ENCODE data around the gene POU5F2. TPM values are rescaled to one million over a fixed set of nuclear protein-coding genes. Genes with fewer than 3 reads are reported as not detected.
A peak's percentile ranks its signal among the peaks of the same experiment; 100 is the strongest.

The POU5F2 gene
- total and polyA plus RNA-seq, 9 donors: 0.01 to 0.89 (median 0.04) TPM; not detected in 2

DNA sequence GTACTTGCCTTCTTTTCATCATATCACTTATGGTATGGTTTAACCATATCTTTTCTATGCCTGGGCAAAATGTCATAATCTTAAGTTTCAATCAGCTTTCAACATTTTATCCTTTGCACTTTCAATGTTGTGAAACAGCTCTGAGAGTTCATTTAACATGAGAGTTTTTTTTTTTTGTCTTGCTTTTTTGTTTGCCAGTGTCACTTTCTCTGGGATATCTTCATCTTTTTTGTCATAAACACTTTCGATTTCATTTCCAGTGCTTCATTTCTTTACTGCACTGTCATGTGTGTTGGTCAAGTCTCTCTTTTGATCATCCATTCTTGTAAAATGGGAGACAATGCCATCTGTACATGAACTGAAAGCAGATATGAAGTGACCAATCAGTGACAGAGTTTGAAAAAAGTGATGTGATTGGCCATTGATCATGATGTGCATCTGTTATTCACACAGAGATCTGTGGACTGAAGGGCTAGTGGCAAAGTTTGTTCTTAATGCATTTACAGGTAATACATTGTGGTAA lies 7.5 kb upstream of the POU5F2 start:
- no peak for DNase-seq
- H3K9me3 ChIP-seq (replicated peaks; ENCODE audit: control insufficient read depth, low read depth, low read length): no peaks in the 10 kb centered on the region
- WGBS (ENCODE audit: insufficient coverage): no CpG with 5 or more reads among the region's 1 CpG
- no peaks in the 10 kb centered on the region for H3K36me3 ChIP-seq (ENCODE audit: control insufficient read depth, insufficient read depth, low read length)
- H3K4me3 ChIP-seq (ENCODE audit: low read length): no peak overlapping the region
- no peak overlapping the region for H3K27ac ChIP-seq (ENCODE audit: low read length)
- H3K4me1 ChIP-seq (ENCODE audit: control insufficient read depth, insufficient read depth, low read length): no peaks in the 10 kb centered on the region
- H3K27me3 ChIP-seq (ENCODE audit: control insufficient read depth, insufficient read depth, low read length): no peaks in the 10 kb centered on the region

DNA sequence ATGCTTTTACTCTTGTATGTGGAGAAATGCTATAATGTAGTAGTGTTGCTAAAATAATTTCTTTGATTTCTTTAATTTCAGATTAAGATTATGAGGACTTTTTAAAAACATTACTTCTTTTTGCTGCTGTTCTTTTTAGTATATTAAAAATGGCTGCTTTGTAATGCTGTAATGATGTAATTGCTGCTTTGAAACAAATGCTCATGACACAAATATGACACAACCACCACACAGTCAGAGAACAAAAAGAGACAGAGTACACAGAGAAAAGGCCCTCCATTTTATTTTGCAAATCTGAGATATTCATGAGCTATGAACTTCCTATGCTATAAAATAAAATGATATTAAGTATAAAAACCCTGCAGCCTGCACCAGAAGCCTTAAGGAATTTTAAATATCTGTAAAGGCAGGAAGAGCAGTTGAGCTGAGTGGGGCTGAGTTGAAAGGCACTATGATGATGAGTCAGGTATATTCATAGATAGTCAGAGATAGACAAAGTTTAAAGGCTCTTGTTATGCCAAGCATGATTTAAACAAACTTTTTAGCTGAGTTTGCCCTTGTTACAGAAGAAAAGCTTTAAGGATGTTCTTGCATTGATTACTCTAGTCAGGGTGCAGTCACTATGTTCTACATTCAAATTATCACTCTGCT lies 5.1 kb upstream of the POU5F2 start:
- H3K36me3 ChIP-seq (ENCODE audit: control insufficient read depth, insufficient read depth, low read length): no peaks in the 10 kb centered on the region
- no peaks in the 10 kb centered on the region for H3K9me3 ChIP-seq (replicated peaks; ENCODE audit: control insufficient read depth, low read depth, low read length)
- no peak overlapping the region for H3K27ac ChIP-seq (ENCODE audit: low read length)
- no peaks in the 10 kb centered on the region for H3K4me1 ChIP-seq (ENCODE audit: control insufficient read depth, insufficient read depth, low read length)
- DNase-seq: no peak
- H3K4me3 ChIP-seq (ENCODE audit: low read length): no peak overlapping the region
- H3K27me3 ChIP-seq (ENCODE audit: control insufficient read depth, insufficient read depth, low read length): no peaks in the 10 kb centered on the region

DNA sequence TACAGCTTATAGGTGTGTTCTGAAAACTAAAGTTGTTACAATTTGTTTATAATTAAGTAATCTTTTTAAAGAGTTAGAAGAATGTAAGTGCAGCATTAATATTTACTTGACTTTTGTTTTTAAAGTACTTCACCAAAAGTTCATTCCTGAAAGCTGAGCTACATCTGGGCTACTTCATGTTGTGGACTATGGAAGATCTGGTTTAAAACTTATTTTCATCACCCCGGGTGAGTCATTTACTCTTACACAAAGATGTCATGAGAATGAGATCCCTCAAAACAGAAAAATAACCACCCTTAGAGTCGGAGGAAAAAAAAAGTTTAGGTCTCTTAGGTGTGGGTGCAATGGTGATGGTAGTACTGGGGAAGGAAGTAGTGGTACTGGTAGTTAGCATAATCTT lies 5.1 kb downstream of the POU5F2 start:
- Histone ChIP-seq H3K4me3 (ENCODE audit: low read length) (no peak overlapping the region), H3K4me1 (ENCODE audit: control insufficient read depth, insufficient read depth, low read length) (no peaks in the 10 kb centered on the region), H3K27me3 (ENCODE audit: control insufficient read depth, insufficient read depth, low read length) (no peaks in the 10 kb centered on the region), H3K27ac (ENCODE audit: low read length) (no peak overlapping the region), H3K36me3 (ENCODE audit: control insufficient read depth, insufficient read depth, low read length) (peaks cover 3% of the 10 kb centered on the region), H3K9me3 (replicated peaks; ENCODE audit: control insufficient read depth, low read depth, low read length) (peaks cover 3% of the 10 kb centered on the region)
- DNase-seq: no peak
- no CpG with 5 or more reads among the region's 2 CpGs for WGBS (ENCODE audit: insufficient coverage)

DNA sequence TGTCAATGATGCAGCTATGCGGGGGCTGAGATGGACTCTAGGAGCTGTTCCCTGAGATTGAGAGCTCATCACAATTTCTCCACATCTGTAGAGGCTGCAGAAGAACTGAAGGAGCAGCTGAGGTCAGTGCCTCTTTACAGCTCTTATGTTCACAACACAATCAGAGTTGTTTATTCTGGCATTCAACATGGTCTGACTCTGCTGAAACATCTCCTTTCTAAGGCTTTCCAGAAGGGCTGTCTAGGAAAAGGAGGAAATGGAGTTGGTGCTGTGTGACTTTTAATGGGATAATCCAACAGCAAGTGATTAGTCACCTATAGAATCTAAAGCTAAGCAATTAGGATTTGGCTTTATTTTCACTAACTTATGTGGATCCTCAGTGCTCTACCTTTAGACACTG lies 6.0 kb downstream of the POU5F2 start:
- H3K9me3 ChIP-seq (replicated peaks; ENCODE audit: control insufficient read depth, low read depth, low read length): peaks cover 3% of the 10 kb centered on the region
- no CpG with 5 or more reads among the region's 1 CpG for whole genome bisulfite sequencing (ENCODE audit: insufficient coverage)
- no peaks in the 10 kb centered on the region for H3K4me1 ChIP-seq (ENCODE audit: control insufficient read depth, insufficient read depth, low read length)
- H3K4me3 ChIP-seq (ENCODE audit: low read length): no peak overlapping the region
- no peaks in the 10 kb centered on the region for H3K27me3 ChIP-seq (ENCODE audit: control insufficient read depth, insufficient read depth, low read length)
- no peak overlapping the region for H3K27ac ChIP-seq (ENCODE audit: low read length)
- no peaks in the 10 kb centered on the region for H3K36me3 ChIP-seq (ENCODE audit: control insufficient read depth, insufficient read depth, low read length)
- DNase-seq: peak; percentile 2

DNA sequence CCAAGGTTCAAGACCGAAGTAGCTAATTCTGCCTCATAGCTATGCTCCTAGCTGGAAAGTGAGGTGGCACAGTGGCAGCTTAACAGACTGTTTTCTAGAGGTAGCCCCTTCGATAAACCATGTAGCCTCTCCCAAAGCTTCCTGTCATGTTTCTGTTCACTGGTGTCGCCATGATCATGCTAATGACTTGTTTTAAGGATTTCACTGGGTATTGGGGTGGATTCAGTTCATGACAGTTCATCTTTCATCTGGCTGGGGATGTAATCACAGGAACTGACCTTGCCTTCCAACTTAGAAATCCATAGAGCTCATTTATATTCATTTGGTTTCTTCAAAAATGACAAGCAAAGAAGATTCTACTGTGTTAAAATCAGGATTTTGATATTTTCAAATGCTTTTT lies 9.4 kb downstream of the POU5F2 start:
- Histone ChIP-seq H3K27me3 (ENCODE audit: control insufficient read depth, insufficient read depth, low read length) (no peaks in the 10 kb centered on the region), H3K4me1 (ENCODE audit: control insufficient read depth, insufficient read depth, low read length) (no peaks in the 10 kb centered on the region), H3K9me3 (replicated peaks; ENCODE audit: control insufficient read depth, low read depth, low read length) (no peaks in the 10 kb centered on the region), H3K4me3 (ENCODE audit: low read length) (no peak overlapping the region), H3K27ac (ENCODE audit: low read length) (no peak overlapping the region), H3K36me3 (ENCODE audit: control insufficient read depth, insufficient read depth, low read length) (no peaks in the 10 kb centered on the region)
- DNase-seq: no peak
- WGBS (ENCODE audit: insufficient coverage): 100% methylated on average over 1 of the region's 3 CpGs

DNA sequence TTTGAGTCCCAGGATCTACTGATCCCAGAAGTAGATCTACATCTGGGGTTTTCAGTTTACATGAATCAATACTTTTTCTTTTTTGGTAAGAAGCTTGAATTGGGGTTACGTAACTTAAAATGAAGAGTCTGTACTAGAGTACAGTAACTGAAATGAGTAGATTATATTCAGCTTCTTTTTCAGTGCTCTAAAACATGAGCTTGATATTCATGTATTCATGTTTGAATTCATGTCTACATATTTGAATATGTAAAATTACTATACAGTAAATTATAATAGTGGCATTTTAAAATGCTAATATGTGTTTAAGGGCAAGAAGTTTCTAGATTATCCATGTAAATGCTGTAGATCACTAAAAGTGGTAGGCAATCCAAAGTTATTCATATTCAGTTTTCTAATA lies 14.8 kb downstream of the POU5F2 start:
- no CpG with 5 or more reads among the region's 1 CpG for WGBS (ENCODE audit: insufficient coverage)
- no peak overlapping the region for H3K27ac ChIP-seq (ENCODE audit: low read length)
- no peaks in the 10 kb centered on the region for H3K9me3 ChIP-seq (replicated peaks; ENCODE audit: control insufficient read depth, low read depth, low read length)
- H3K36me3 ChIP-seq (ENCODE audit: control insufficient read depth, insufficient read depth, low read length): no peaks in the 10 kb centered on the region
- DNase-seq: no peak
- no peaks in the 10 kb centered on the region for H3K4me1 ChIP-seq (ENCODE audit: control insufficient read depth, insufficient read depth, low read length)
- no peak overlapping the region for H3K4me3 ChIP-seq (ENCODE audit: low read length)
- H3K27me3 ChIP-seq (ENCODE audit: control insufficient read depth, insufficient read depth, low read length): no peaks in the 10 kb centered on the region

DNA sequence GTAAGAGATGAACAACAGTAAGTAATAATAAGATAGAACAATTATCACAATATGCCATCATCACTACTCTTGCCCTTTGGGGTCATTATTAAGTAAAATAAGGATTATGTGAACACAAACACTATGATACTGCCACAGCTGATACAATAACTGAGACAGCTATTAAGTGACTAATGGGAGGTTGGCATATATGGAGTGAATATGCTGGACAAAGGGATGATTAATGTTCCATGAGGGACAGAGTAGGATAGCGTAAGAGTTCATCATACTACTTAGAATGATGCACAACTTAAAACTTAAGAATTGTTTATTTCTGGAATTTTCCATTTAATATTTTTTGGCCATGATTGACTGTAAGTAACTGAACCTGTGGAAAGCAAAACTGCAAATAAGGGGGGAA lies 16.6 kb downstream of the POU5F2 start:
- WGBS (ENCODE audit: insufficient coverage): no CpG with 5 or more reads among the region's 1 CpG
- Histone ChIP-seq H3K27ac (ENCODE audit: low read length) (no peak overlapping the region), H3K27me3 (ENCODE audit: control insufficient read depth, insufficient read depth, low read length) (no peaks in the 10 kb centered on the region)

DNA sequence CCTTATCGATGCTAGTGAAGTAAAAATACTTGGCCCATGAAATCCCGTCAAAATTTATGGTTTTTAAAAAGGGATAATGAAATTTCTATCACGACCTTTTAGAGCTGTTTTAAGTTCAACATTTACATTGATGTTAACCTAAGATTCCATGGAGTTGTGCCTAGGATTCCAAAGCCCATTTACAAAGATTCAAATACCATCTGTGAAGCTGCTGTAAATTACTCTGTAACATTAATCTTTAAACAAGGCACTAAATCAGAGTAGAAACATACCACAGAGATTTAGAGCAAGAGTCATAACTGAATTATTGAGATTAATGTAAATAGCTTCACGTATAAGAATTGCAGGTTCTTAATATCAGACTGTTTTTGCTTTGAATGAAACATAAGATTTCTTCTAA lies 17.7 kb downstream of the POU5F2 start:
- Histone ChIP-seq H3K4me1 (ENCODE audit: control insufficient read depth, insufficient read depth, low read length) (no peaks in the 10 kb centered on the region), H3K9me3 (replicated peaks; ENCODE audit: control insufficient read depth, low read depth, low read length) (no peaks in the 10 kb centered on the region), H3K4me3 (ENCODE audit: low read length) (no peak overlapping the region), H3K27me3 (ENCODE audit: control insufficient read depth, insufficient read depth, low read length) (no peaks in the 10 kb centered on the region), H3K36me3 (ENCODE audit: control insufficient read depth, insufficient read depth, low read length) (no peaks in the 10 kb centered on the region), H3K27ac (ENCODE audit: low read length) (no peak overlapping the region)
- no CpG with 5 or more reads among the region's 4 CpGs for WGBS (ENCODE audit: insufficient coverage)
- DNase-seq: peak; percentile 28

More for the DNA sequence above, 16.6 kb downstream of the POU5F2 start:
- no peaks in the 10 kb centered on the region for H3K9me3 ChIP-seq (replicated peaks; ENCODE audit: control insufficient read depth, low read depth, low read length)
- DNase-seq: no peak
- no peaks in the 10 kb centered on the region for H3K4me1 ChIP-seq (ENCODE audit: control insufficient read depth, insufficient read depth, low read length)
- no peak overlapping the region for H3K4me3 ChIP-seq (ENCODE audit: low read length)
- no peaks in the 10 kb centered on the region for H3K36me3 ChIP-seq (ENCODE audit: control insufficient read depth, insufficient read depth, low read length)

DNA sequence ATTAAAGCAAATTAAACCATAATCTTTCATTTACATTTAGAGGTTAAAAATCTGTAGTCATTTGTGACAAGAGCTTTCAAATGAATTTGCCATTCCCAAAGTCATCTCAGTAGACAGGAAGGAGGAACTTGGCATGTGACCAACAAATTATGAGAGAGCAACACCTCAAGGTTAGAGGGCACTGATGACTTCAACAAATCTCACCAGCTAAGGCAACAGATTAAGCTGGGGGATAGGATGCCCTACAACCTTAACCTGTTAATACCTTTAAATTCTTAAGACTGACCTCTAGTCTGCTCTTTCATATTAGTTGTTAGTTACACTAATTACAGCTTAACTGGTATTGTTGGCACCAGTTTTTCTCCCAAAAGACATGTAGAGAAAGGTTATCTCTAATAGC lies 18.4 kb downstream of the POU5F2 start:
- no peak overlapping the region for H3K27ac ChIP-seq (ENCODE audit: low read length)
- H3K4me3 ChIP-seq (ENCODE audit: low read length): no peak overlapping the region
- no peaks in the 10 kb centered on the region for H3K9me3 ChIP-seq (replicated peaks; ENCODE audit: control insufficient read depth, low read depth, low read length)
- no peaks in the 10 kb centered on the region for H3K27me3 ChIP-seq (ENCODE audit: control insufficient read depth, insufficient read depth, low read length)
- DNase-seq: peak; percentile 20
- H3K36me3 ChIP-seq (ENCODE audit: control insufficient read depth, insufficient read depth, low read length): no peaks in the 10 kb centered on the region
- no peaks in the 10 kb centered on the region for H3K4me1 ChIP-seq (ENCODE audit: control insufficient read depth, insufficient read depth, low read length)

DNA sequence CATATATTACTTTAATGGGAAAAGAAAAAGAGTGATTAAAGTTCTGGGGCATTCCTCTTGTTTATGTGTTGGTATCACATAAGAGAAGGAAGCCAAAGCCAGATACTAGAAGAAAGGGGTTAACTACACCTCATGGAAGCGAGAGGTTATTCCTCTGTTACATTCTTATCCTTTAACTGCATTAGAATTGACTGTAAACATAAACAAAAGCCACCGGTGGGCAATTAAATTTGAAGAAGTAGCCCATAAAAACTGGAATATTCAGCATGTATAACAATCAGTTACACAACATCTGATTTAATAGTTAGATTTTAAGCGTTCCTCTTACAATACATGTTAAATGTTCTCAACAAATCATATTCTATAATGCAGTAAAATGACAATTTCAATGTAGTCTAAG lies 18.8 kb downstream of the POU5F2 start:
- WGBS (ENCODE audit: insufficient coverage): no CpG with 5 or more reads among the region's 3 CpGs
- Histone ChIP-seq H3K9me3 (replicated peaks; ENCODE audit: control insufficient read depth, low read depth, low read length) (no peaks in the 10 kb centered on the region), H3K4me3 (ENCODE audit: low read length) (no peak overlapping the region), H3K27me3 (ENCODE audit: control insufficient read depth, insufficient read depth, low read length) (no peaks in the 10 kb centered on the region), H3K4me1 (ENCODE audit: control insufficient read depth, insufficient read depth, low read length) (no peaks in the 10 kb centered on the region), H3K36me3 (ENCODE audit: control insufficient read depth, insufficient read depth, low read length) (no peaks in the 10 kb centered on the region), H3K27ac (ENCODE audit: low read length) (no peak overlapping the region)
- DNase-seq: no peak

DNA sequence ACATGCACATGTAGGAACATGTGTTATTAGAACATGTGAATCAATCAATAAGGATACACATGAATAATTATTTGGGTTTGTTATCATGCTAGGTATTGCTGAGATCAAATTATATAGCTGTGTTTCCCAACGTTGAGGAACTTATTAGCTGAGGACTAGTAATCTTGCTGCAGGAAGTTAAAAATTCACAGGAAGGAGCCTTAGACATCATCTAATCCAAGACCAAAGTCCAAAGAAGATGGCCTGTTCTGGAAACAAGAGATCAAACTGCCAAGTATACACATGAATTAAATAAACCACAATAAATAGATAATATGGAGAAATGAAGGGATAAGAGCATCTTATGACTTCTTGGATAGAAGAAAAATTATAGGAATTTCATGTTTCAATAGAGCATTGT lies 19.9 kb downstream of the POU5F2 start:
- no peaks in the 10 kb centered on the region for H3K4me1 ChIP-seq (ENCODE audit: control insufficient read depth, insufficient read depth, low read length)
- DNase-seq: no peak
- no peak overlapping the region for H3K4me3 ChIP-seq (ENCODE audit: low read length)
- H3K9me3 ChIP-seq (replicated peaks; ENCODE audit: control insufficient read depth, low read depth, low read length): no peaks in the 10 kb centered on the region
- no peak overlapping the region for H3K27ac ChIP-seq (ENCODE audit: low read length)
- 0% methylated on average over 1 of the region's 1 CpG for WGBS (ENCODE audit: insufficient coverage)
- H3K36me3 ChIP-seq (ENCODE audit: control insufficient read depth, insufficient read depth, low read length): no peaks in the 10 kb centered on the region
- no peaks in the 10 kb centered on the region for H3K27me3 ChIP-seq (ENCODE audit: control insufficient read depth, insufficient read depth, low read length)

Measured in muscle of leg (tissue), 11 donors.